SJSA1 (cell line): ENCODE results near the gene UBE2E1. TPM values are rescaled to one million over a fixed set of nuclear protein-coding genes. Genes with fewer than 3 reads are reported as not detected.

Experiments
- DNase-seq, 2 experiments: peaks; one replicate each; pipeline ENCODE4 v3.0.0-alpha.2; 2015 to 2020; ENCODE audit warnings: low spot score in 2 of 2, low read depth in 1 of 2
- H3K27ac ChIP-seq: fragments of 250-450 bp; sonication (Bioruptor Pico); 2 replicates; pipeline ENCODE4 v1.5.1; 2020; ENCODE audit warnings: mild to moderate bottlenecking, moderate library complexity
- H3K27me3 ChIP-seq: fragments of 250-450 bp; sonication (Bioruptor Pico); replicated peaks from 2 replicates; pipeline ENCODE4 v1.5.1; 2020; ENCODE audit warnings: mild to moderate bottlenecking, moderate library complexity
- H3K36me3 ChIP-seq: fragments of 250-450 bp; sonication (Bioruptor Pico); 2 replicates; pipeline ENCODE4 v1.5.1; 2020; ENCODE audit warnings: mild to moderate bottlenecking
- H3K4me1 ChIP-seq: fragments of 250-450 bp; sonication (Bioruptor Pico); replicated peaks from 2 replicates; pipeline ENCODE4 v1.6.1; 2021; ENCODE audit warnings: mild to moderate bottlenecking
- H3K4me3 ChIP-seq: fragments of 250-450 bp; sonication (Bioruptor Pico); 2 replicates; pipeline ENCODE4 v1.5.1; 2020; ENCODE audit warnings: mild to moderate bottlenecking
- H3K9me3 ChIP-seq: fragments of 250-450 bp; sonication (Bioruptor Pico); replicated peaks from 2 replicates; pipeline ENCODE4 v1.5.1; 2020; ENCODE audit warnings: mild to moderate bottlenecking
- total RNA-seq: library from RNA; depleted of rRNA; stranded (reverse); fragments of >200 nt; shearing (Covaris generic); gene quantifications from 2 replicates; pipeline ENCODE4 v1.2.3, GENCODE V29; 2014

Gene UBE2E1
- total RNA-seq, 1 experiment from 2014 or later = 112 TPM

- Histone ChIP-seq H3K4me3 (no peak overlapping the region), H3K9me3 (no peaks in the 10 kb centered on the region; the same call in 1 of the 2 replicates), H3K27ac (no peak overlapping the region)
Measured at GRCh38 chr3:23817508-23818223, 11.9 kb downstream of the UBE2E1 start.

DNA sequence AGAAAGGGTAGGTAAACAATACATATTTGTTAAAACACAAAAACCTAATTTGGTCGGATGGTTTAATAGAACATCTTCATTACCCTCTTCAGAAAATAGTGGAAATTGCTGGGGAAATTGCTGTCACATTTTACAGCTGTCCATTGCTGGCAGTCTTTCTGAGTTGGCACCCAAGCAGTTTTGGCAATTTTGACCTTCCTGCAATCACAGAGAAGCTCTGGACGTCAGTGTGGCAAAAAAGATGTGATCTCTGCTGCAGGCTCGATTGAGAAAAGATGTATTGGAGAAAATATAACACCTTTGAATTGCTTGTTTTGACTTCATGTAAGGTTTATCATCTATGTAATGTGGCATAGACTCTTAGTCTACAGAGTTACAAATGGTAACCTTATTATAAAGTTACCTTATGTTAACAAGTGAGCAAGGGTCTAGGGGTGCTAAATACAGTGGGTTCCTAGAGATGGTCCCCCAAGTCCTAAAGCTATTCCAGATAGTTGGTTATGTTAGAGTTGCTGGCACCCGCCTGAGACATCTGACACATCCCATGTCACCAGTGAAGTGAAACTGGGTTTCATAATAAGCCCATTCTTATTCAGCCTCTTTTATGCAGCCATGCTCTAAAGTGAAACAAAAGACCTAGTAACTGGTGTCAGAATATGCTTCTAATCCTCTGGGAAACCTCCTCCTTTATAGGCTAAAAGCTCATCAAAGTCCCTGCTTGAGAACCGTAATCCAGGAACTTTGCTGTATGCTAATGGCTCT is 14.0 kb downstream of the UBE2E1 start:
- Histone ChIP-seq H3K36me3 (peaks cover 3% of the 10 kb centered on the region; the same call in 1 of the 2 replicates), H3K9me3 (no peaks in the 10 kb centered on the region; the same call in 1 of the 2 replicates), H3K27me3 (no peaks in the 10 kb centered on the region), H3K4me1 (peaks cover 10% of the 10 kb centered on the region), H3K4me3 (no peak overlapping the region), H3K27ac (no peak overlapping the region)
- no peak for DNase-seq

More at GRCh38 chr3:23817508-23818223, 11.9 kb downstream of the UBE2E1 start:
- H3K27me3 ChIP-seq = no peaks in the 10 kb centered on the region
- peaks cover 10% of the 10 kb centered on the region for H3K4me1 ChIP-seq
- H3K36me3 ChIP-seq = peaks cover 7% of the 10 kb centered on the region; the same call in 1 of the 2 replicates
- DNase-seq = no peak

- H3K9me3 ChIP-seq = no peaks in the 10 kb centered on the region; the same call in 1 of the 2 replicates
- no peaks in the 10 kb centered on the region for H3K27me3 ChIP-seq
- H3K27ac ChIP-seq = no peak overlapping the region
- H3K4me1 ChIP-seq = peaks cover 3% of the 10 kb centered on the region; the same call in 1 of the 2 replicates
- no peak for DNase-seq
- no peak overlapping the region for H3K4me3 ChIP-seq
- H3K36me3 ChIP-seq = peaks cover 3% of the 10 kb centered on the region; the same call in 1 of the 2 replicates
Measured at GRCh38 chr3:23820888-23821287, 15.1 kb downstream of the UBE2E1 start.

DNA sequence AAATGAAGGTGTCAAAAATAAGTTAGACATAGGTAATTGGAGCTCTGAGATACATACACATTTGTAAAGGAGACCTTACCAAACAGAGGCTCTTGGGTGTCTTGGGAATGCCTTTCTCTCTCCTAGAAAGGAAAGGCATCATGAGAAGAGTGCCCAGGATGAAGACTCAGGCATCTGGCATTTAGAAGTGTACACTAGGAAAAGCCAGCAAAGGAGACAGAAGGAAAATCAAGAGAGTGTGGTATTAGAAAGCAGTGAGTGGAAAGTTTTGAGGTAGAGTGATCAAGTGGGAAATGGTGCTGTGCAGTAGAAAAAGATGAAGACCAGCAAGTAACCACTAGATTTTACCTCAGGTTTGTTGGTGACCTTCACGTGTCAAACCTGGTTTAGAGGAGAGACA is 16.1 kb downstream of the UBE2E1 start:
- no peak for DNase-seq
- Histone ChIP-seq H3K4me3 (no peak overlapping the region), H3K36me3 (peaks cover 3% of the 10 kb centered on the region; the same call in 1 of the 2 replicates), H3K9me3 (no peaks in the 10 kb centered on the region), H3K27ac (no peak overlapping the region), H3K27me3 (no peaks in the 10 kb centered on the region), H3K4me1 (no peaks in the 10 kb centered on the region)

DNA sequence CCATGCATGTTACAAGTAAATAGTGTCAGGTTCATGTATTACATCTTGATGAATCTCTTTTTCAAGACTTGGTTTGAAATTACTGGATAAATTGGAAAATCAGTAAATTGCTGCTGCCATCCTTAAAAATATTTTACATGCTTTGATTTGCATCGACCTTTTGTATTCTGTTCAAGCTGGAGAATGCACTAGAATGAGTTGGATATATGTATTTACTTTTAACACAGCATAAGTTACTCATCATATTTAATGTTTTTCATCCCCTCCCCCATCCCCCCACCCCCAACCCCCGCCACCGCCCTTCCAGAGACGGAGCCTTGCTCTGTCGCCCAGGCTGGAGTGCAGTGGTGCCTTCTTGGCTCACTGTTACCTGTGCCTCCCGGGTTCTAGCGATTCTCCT is 16.8 kb downstream of the UBE2E1 start:
- H3K27me3 ChIP-seq = no peaks in the 10 kb centered on the region
- no peak overlapping the region for H3K27ac ChIP-seq
- H3K9me3 ChIP-seq = no peaks in the 10 kb centered on the region
- no peaks in the 10 kb centered on the region for H3K4me1 ChIP-seq
- no peak for DNase-seq
- H3K4me3 ChIP-seq = no peak overlapping the region
- peaks cover 3% of the 10 kb centered on the region; the same call in 1 of the 2 replicates for H3K36me3 ChIP-seq

DNA sequence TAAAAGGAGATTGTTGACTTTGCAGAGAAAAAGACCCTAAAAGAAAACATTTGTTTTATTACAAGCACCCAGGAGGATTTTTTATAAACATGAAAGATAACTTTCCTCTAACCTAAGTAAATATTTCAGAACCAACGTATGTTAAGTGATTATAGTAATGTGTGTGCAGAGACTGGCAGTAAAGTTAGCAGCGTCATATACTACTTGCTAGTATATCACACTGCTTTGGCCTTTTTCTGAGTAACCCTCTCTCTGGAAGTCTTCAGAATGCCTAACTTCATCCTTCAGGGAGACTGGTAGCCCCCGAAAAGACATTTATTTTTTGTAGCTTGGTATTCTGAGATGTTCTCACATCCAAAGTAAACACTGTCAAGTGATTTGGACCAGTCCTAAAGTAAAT is 17.9 kb downstream of the UBE2E1 start:
- H3K27ac ChIP-seq = no peak overlapping the region
- H3K36me3 ChIP-seq = peaks cover 3% of the 10 kb centered on the region; the same call in 1 of the 2 replicates
- no peak overlapping the region for H3K4me3 ChIP-seq
- DNase-seq = no peak
- no peaks in the 10 kb centered on the region for H3K4me1 ChIP-seq
- no peaks in the 10 kb centered on the region for H3K27me3 ChIP-seq
- H3K9me3 ChIP-seq = no peaks in the 10 kb centered on the region

GRCh38 chr3:23824699-23825444 is 19.1 kb downstream of the UBE2E1 start:
- H3K9me3 ChIP-seq = no peaks in the 10 kb centered on the region
- no peak overlapping the region for H3K4me3 ChIP-seq
- H3K27me3 ChIP-seq = no peaks in the 10 kb centered on the region

DNA sequence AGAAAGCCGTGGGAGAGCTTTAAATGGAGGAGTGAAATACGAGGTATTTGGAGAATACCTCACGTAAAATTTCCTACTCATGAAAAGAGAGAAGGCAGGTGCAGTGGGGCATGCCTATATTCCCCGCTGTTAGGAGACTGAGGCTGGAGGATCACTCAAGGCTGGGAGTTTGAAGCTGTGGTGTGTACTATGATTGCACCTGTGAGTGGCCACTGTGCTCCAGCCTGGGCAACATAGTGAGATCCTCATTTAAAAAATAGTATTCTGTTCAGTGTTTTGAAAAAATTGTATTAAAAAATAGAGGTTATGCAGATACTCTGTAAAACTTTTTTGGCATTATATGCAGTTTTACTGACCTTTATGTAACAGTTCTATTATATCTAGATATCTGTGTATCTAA is 20.0 kb downstream of the UBE2E1 start:
- Histone ChIP-seq H3K4me3 (no peak overlapping the region), H3K4me1 (no peaks in the 10 kb centered on the region), H3K9me3 (no peaks in the 10 kb centered on the region), H3K36me3 (peaks cover 3% of the 10 kb centered on the region; the same call in 1 of the 2 replicates), H3K27me3 (no peaks in the 10 kb centered on the region), H3K27ac (no peak overlapping the region)
- no peak for DNase-seq

More at GRCh38 chr3:23824699-23825444, 19.1 kb downstream of the UBE2E1 start:
- no peak overlapping the region for H3K27ac ChIP-seq
- peaks cover 3% of the 10 kb centered on the region; the same call in 1 of the 2 replicates for H3K36me3 ChIP-seq
- DNase-seq = no peak
- no peaks in the 10 kb centered on the region for H3K4me1 ChIP-seq

GRCh38 chr3:23826382-23827064 is 20.8 kb downstream of the UBE2E1 start:
- DNase-seq = no peak
- Histone ChIP-seq H3K27ac (no peak overlapping the region), H3K36me3 (peaks cover 3% of the 10 kb centered on the region; the same call in 1 of the 2 replicates), H3K4me3 (no peak overlapping the region), H3K27me3 (no peaks in the 10 kb centered on the region), H3K4me1 (no peaks in the 10 kb centered on the region), H3K9me3 (no peaks in the 10 kb centered on the region)

GRCh38 chr3:23829242-23829934 is 23.6 kb downstream of the UBE2E1 start:
- Histone ChIP-seq H3K9me3 (no peaks in the 10 kb centered on the region), H3K36me3 (no peaks in the 10 kb centered on the region), H3K27me3 (no peaks in the 10 kb centered on the region), H3K4me1 (no peaks in the 10 kb centered on the region), H3K27ac (no peak overlapping the region), H3K4me3 (no peak overlapping the region)
- no peak for DNase-seq

DNA sequence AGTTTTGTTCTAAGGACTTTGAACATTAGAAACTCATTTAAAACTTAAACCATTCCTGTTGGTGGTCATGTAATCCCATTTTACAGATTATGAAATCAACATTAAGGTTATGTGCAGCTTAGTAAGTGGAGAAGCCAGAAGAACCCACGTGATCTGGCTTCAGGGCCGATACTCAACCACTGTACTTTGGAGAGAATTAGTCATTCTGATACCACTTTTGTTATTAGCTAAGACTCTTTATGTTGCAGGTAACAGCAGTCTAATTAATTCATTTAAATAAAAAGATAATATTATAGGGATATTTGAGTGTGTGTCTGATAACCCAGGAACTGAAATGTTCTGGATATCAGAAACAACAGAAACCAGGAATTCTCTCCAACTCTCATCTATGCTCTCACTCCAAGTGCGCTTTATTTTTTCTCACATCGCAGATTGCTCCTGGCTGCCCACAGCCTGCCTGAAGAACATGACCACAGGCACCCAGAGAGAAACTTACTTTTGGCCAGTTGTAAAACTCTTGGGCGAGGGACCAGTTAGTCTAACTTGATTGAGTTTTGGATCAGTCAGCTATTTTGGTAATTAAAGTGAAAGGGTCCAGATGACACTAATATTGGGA is 25.2 kb downstream of the UBE2E1 start:
- H3K4me3 ChIP-seq = no peak overlapping the region
- no peaks in the 10 kb centered on the region for H3K9me3 ChIP-seq
- no peaks in the 10 kb centered on the region for H3K4me1 ChIP-seq
- no peak overlapping the region for H3K27ac ChIP-seq
- no peaks in the 10 kb centered on the region for H3K36me3 ChIP-seq
- DNase-seq = no peak
- no peaks in the 10 kb centered on the region for H3K27me3 ChIP-seq

DNA sequence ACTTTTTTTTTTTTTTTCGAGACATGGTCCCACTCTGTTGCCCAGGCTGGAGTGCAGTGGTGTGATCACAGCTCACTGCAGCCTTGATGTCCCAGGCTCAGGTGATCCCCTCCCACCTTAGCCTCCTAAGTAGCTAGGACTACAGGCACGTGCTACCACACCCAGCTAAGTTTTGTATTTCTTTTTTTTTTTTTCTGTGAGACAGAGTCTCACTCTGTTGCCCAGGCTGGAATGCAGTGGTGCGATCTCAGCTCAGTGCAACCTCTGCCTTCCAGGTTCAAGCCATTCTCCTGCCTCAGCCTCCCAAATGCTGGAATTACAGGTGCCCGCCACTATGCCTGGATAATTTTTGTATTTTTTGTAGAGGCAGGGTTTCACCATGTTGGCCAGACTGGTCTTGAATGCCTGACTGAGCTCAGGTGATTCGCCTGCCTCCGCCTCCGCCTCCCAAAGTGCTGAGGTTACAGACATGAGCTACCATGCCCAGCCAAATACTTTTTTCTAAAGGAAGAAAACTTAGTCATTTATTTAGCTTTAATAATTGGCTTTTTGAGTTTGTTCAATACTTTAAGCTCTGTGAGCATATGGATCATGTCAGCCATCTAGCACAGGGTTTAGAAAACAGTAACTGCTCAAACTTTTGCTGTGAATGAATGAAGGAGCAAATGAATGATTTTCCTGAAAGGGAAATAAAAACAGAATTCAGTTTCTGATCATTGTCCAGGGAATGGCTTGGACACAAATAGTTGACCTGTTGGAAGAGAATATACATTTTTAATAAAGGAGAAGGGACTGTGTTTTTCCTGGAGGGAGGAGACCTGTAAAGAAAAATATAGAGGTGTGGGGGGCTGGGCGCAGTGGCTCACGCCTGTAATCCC is 26.0 kb downstream of the UBE2E1 start:
- Histone ChIP-seq H3K4me1 (no peaks in the 10 kb centered on the region), H3K27me3 (no peaks in the 10 kb centered on the region), H3K36me3 (no peaks in the 10 kb centered on the region), H3K27ac (no peak overlapping the region), H3K9me3 (no peaks in the 10 kb centered on the region), H3K4me3 (no peak overlapping the region)
- no peak for DNase-seq
